HFF-Myc (cell line): ENCODE data around the gene ANKS1B.

Source experiments
- DNase-seq: peaks from one replicate; pipeline ENCODE4 v3.0.0-alpha.2; 2011; ENCODE audit warnings: low read depth; ENCODE audit errors: extremely low read depth
- H3K4me3 ChIP-seq: replicated peaks from 2 replicates; pipeline ENCODE4 v1.5.1; 2011; ENCODE audit warnings: low read depth, mild to moderate bottlenecking, control low read depth, low read length
- CTCF ChIP-seq: IDR thresholded peaks from 2 replicates; pipeline ENCODE4 v1.5.1; 2012; ENCODE audit warnings: mild to moderate bottlenecking, low read depth, low read length, control low read depth; ENCODE audit errors: missing control alignments

The ANKS1B gene

DNA sequence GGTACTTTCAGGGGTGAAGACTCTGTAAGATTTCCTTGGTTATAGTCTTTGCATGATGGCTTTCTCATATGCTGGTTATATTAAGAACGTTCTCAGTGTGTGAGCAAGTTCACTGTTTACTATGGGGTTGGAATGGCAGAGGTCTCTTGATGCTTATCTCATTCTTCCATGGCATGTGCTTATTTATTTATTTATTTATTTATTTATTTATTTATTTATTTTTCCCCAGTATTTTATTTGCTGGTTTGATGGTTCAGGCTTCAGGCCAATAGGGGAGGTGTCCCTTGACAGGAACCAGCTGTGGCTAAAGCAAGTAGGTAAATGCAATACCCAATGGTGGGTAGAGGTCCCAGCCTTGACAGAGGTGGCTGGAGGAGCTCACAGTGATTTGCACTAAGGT, 498.5 kb downstream of the ANKS1B start:
- DNase-seq: no peak
- TF ChIP-seq CTCF: no peak
- H3K4me3 ChIP-seq: no peak overlapping the region

DNA sequence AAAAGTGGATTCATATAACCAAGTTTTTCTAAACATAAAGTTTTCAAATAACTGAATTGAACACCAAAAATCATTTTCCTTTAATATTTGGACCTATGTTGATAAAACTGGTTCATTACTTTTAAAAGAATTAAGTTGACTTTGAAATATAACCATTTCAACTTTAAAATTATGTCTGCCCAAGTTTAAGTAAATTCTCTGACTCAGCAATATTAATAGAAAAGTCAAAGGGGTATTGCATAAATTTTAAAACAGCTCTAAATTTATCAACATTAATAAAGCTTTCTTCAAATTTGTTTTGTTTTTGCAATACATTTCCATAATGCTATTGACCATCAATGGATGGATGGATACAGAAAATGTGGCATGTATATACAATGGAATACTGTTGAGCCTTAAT, 505.6 kb downstream of the ANKS1B start:
- TF ChIP-seq CTCF: no peak
- no peak for DNase-seq
- H3K4me3 ChIP-seq: no peak overlapping the region

DNA sequence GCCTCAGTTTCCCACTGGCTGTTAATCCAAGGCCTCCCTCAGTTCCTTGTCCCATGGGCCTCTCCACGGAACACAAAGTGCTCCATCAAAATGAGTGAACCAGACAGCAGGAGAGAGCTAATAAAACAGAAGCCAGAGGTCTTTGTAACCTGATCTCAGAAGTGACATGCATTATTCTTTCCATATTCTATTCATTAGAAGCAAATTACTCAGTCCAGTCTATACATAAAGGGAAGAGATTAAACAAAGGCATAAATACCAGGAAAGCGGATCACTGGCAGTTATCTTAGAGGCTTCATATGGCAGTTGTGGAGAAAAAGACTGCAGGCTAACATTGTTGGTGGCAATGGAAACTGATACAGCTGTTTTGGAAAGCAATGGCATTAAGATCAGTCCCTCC, 507.8 kb downstream of the ANKS1B start:
- TF ChIP-seq CTCF: no peak
- H3K4me3 ChIP-seq: no peak overlapping the region
- DNase-seq: no peak

DNA sequence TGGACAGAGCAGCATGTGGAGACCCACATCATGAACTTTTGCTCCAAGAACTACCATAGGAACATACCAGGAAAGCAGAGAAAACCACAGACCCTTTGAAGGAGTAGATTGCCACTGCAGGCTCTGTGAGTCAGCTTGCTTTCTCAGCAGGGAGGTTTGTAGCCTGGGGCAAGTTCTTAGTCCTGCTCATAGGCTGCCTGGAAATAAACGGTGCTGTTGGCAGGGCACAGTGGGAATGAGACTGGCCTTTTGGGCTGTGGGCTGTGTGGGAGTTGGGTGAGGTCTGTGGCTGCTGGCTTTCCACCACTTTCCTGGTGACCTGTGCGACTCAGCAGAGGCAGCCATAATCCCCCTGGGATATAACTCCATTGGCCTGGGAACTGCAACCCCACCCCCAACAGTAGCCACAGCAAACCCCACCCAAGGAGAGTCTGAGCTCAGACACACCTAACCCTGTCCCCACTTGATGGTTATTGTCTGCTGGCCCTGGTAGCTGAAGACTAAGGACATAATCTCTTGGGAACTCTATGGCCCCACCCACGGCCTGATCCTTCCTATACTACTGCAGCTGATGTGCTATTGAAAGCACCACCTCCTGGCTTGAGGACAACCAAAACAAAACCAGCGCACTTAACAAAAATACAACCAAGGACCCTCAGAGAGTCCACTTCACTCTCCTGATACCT, 529.2 kb downstream of the ANKS1B start:
- H3K4me3 ChIP-seq: no peak overlapping the region
- DNase-seq: peak; percentile 9
- TF ChIP-seq CTCF: no peak

- no peak for TF ChIP-seq CTCF
- H3K4me3 ChIP-seq: no peak overlapping the region
- no peak for DNase-seq
Measured at GRCh38 chr12:99454539-99455172, 530.1 kb downstream of the ANKS1B start.

DNA sequence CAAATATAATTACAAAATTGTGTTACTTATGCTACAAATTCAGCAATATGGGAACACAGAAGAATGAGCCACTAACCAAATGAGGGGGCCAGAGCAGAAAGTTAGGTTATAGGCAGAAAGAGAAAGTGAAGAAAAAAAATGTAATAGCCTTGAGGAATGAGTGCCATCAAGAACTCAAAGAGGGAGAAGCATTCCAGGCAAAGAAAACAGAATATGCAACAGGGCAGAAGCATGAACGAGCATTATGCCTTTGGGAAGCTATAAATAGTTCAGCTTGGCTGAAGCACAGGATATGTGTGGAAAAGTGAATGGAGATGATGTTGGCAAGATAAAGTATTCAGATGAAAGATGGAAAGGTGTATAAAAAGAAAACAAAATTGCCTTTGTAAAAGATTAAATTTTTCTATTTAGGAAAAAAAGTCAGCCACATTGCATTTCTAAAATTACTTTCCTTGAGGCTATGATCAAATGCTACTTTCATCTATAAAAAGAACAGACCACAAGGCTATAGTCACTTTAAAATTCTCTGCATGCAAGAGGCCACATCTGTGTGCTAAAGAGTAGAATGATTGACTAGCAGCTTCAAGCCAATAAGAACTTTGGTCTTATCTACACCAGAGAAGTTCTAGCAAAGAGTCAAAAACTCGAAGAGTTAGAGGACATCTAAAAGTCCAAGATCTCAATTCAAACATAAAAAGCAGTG, 530.7 kb downstream of the ANKS1B start:
- H3K4me3 ChIP-seq: no peak overlapping the region
- DNase-seq: no peak
- TF ChIP-seq CTCF: no peak
